NCI-H146 (cell line): ENCODE data around the gene CCDC7.
"Not testable (repeated sequence)": the region's sequence is repeated elsewhere in the genome, so short reads cannot be mapped to it uniquely, and the experiment has no call there.

Experiments
- DNase-seq: peaks from one replicate; lab custom pipeline; 2025; lab: John Stamatoyannopoulos, UW

The CCDC7 gene

DNA sequence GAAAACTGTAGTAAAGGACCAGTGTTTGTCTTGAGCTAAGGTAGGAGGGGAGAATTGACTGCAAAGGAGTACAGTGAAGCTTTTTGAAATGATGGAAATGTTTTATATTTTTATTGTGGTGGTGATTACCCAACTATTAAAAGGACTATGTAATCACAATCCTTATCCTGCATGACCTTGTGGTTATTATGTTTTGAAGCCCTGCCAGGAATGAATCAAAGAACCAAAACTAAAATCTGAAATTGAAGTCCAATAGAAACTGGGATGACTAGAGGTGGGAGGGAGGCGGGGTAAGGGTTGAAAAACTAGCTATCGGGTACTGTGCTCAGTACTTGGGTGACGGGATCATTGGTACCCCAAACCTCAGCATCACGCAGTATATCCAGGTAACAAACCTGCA is 8.2 kb downstream of the CCDC7 start:
- DNase-seq, result no peak

GRCh38 chr10:32459051-32459698 is 13.2 kb downstream of the CCDC7 start:
- no peak for DNase-seq

- DNase-seq, result no peak
Observed at GRCh38 chr10:32461203-32461602, 15.3 kb downstream of the CCDC7 start.

- DNase-seq, result no peak
Observed at GRCh38 chr10:32471232-32471631, 25.3 kb downstream of the CCDC7 start.

GRCh38 chr10:32477499-32477898 is 31.6 kb downstream of the CCDC7 start:
- no peak for DNase-seq

DNA sequence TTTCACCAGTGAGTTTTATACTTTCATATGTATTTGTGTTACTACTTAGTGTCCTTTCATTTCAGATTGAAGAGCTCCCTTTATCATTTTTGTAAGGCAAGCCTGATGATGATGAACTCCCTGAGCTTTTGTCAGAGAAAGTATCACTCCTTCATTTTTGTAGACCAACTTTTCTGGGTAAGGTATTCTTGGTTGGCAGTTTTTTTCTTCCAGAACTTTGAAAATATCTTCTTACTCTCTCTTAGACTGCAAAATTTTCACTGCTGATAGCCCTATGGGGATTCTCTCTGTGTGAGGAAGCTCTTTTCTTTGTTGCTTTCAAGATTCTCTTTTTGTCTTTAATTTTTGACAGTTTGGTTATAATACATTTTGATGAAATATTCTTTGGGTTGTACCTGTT is 35.7 kb downstream of the CCDC7 start:
- DNase-seq, result no peak

- DNase-seq, result not testable (repeated sequence)
Observed at GRCh38 chr10:32483019-32483502, 37.1 kb downstream of the CCDC7 start.

DNA sequence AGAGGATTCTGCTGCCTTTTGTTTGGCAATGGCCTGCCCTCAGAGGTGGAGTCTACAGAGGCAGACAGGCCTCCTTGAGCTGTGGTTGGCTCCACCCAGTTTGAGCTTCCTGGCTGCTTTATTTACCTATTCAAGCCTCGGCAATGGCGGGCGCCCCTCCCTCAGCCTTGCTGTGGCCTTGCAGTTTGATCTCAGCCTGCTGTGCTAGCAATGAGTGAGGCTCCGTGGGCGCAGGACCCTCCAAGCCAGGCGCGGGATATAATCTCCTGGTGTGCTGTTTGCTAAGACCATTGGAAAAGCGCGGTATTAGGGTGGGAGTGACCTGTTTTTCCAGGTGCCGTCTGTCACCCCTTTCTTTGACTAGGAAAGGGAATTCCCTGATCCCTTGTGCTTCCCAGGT is 42.1 kb downstream of the CCDC7 start:
- DNase-seq, result not testable (repeated sequence)

DNA sequence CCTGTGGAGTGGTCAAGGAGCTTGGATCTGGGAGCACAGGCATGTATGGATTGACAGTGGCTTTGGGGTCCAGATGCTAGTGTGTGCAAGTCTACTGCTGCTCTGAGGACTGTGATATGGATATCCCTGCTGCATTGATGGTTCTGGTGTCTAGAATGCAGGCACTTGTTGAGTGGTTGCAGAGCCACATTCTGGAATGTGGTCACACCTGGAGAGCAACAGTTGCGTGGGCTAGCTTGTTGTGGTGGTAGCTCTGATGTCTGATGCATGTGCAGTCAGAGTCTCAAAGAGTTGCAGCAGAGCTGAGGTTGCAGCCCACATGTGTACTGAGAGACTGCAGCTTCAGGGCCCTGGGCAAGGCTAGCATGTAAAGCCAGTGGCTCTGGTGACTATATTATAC is 43.2 kb downstream of the CCDC7 start:
- DNase-seq, result no peak

- no peak for DNase-seq
Observed at GRCh38 chr10:32489901-32490300, 44.0 kb downstream of the CCDC7 start.

GRCh38 chr10:32494562-32494961 is 48.6 kb downstream of the CCDC7 start:
- DNase-seq, result not testable (repeated sequence)

DNA sequence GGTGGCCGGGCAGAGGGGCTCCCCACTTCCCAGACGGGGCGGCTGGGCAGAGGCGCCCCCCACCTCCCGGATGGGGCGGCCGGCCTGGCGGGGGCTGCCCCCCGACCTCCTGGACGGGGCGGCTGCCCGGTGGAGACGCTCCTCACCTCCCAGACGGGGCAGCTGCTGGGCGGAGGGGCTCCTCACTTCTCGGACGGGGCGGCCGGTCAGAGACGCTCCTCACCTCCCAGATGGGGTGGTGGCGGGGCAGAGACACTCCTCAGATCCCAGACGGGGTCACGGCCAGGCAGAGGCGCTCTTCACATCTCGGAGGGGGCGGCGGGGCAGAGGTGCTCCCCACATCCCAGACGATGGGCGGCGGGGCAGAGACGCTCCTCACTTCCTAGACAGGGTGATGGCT is 54.2 kb downstream of the CCDC7 start:
- not testable (repeated sequence) for DNase-seq

DNA sequence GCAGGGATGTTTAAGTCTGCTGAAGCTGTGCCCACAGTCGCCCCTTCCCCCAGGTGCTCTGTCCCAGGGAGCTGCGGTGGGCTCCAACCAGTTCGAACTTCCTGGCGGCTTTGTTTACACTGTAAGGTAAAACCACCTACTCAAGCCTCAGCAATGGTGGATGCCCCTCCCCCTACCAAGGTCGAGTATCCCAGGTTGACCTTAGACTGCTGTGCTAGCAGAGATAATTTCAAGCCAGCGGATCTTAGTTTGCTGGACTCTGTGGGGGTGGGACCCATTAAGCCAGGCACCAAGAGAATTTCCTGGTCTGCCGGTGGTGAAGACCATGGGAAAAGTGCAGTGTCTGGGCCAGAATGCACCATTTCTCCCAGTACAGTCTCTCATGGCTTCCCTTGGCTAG is 56.0 kb downstream of the CCDC7 start:
- no peak for DNase-seq

GRCh38 chr10:32505762-32506420 is 60.0 kb downstream of the CCDC7 start:
- not testable (repeated sequence) for DNase-seq

GRCh38 chr10:32511599-32511998 is 65.7 kb downstream of the CCDC7 start:
- DNase-seq, result no peak

- DNase-seq, result no peak
Observed at GRCh38 chr10:32516567-32517495, 70.9 kb downstream of the CCDC7 start.

DNA sequence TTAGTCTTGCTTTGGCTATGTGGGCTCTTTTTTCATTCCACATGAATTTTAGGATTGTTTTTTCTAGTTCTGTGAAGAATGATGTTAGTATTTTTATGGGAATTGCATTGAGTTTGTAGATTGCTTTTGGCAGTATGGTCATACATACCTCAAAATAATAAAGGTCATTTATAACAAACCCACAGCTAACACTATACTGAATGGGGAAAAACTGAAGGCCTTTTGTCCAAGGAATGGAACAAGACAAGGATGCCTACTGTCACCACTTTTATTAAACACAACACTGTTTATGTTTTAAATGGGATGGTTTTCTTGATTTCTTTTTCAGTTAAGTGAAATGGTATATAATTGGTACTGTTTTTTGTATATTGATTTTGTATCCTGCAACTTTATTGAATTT is 84.3 kb downstream of the CCDC7 start:
- no peak for DNase-seq

GRCh38 chr10:32538256-32538655 is 92.3 kb downstream of the CCDC7 start:
- no peak for DNase-seq

- DNase-seq, result no peak
Observed at GRCh38 chr10:32540691-32541470, 94.9 kb downstream of the CCDC7 start.

GRCh38 chr10:32548208-32548607 is 102.3 kb downstream of the CCDC7 start:
- no peak for DNase-seq

DNA sequence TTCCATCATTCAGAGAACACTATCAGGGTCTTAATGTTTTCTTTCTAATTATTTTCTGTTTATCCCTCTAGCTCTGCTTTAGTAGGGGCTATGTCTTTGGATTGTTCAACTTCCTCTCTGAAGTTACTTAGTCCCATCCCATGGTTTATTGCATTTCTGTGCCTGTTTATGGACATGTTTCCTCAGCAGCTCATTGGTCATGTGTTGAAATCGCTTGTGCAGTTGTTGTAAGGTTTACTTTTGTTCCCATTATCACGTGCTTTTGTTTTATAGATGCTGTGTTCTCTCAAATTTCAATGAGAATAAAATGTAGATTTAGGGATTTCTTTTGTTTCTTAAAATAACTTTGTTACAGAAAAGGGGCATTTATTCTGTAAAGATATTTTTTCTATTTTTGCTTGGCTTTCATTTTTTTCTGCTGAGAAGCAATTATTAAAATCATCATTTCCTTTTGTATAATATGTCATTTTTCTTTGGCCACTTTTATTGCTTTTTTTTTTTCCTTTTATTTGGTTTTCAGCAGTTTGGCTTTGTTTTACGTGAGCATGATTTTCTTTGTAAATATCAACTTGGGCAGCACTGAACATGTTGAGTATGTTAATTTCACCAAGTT is 110.9 kb downstream of the CCDC7 start:
- no peak for DNase-seq
